SKM-1 (cell line): ENCODE measurements around the gene DPY30.
A peak's percentile ranks its signal among the peaks of the same experiment; 100 is the strongest.
"Not testable (repeated sequence)": the region's sequence is repeated elsewhere in the genome, so short reads cannot be mapped to it uniquely, and the experiment has no call there.

Experiments
- DNase-seq: peaks from one replicate; lab custom pipeline; 2025; ENCODE audit not compliant: unreplicated experiment; lab: John Stamatoyannopoulos, UW

Gene DPY30

DNA sequence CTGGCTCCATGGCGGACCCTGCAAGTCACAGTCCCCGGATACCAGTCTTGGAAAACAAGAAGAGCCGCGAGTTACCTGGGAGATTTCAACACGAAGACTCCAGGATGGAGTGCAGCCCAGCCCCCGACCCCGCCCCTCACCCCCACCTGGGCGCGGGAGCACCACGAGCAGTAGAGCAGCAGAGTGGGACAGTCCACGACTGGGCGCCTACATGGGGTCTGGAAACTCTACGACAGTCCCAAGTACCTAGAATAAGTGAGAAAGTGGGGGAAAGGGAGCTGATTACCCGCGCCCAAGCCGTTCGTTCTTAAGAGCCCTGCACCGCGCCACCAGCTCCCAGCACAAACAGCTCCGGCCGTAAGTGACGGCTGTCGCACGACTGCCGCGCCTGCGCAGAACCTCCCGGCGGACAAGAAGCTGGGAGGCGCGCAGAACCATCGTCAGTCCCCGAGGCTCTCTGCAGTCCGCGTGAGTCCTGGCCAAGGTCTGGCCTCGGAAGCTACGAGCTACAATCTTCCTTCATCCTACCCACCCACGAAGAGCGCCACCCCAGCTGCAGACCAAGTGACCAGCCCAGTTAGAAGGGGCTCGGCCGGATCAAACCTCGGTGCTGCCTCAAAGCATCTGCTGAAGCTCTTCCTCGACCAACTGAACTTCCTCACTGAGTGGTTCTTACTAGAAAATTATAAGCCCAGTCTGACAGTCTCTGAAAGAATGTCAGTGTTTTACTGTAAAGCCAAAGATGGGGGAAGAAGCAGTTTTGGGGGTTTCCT is at the start of gene DPY30:
TSS of gene DPY30 (minus strand) at position 359 of the 773 bp plus-strand sequence. CDS start at position 10, 349 bp downstream.
- DNase-seq, result peak; percentile 84

DNA sequence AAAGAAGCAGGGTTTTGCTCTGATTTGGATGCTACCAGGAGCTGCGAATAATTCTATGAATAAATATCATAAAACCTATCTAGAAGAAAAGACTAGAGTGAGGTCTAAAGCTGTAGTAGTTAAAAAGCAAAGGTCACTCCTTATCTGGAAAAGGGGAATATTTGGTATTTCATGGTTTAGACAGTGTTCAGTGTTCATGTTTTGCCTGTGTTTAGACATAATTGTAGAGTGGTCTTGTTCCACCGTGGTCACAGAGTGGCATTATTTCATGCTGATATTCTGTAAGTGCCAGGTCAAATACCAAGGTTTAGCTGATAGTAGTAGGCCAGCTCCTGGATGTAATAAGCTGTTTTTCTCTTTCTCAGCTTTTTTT is 34.5 kb upstream of the DPY30 start:
- DNase-seq, result no peak

GRCh38 chr2:32067549-32067948 is 27.9 kb upstream of the DPY30 start:
- DNase-seq, result no peak

DNA sequence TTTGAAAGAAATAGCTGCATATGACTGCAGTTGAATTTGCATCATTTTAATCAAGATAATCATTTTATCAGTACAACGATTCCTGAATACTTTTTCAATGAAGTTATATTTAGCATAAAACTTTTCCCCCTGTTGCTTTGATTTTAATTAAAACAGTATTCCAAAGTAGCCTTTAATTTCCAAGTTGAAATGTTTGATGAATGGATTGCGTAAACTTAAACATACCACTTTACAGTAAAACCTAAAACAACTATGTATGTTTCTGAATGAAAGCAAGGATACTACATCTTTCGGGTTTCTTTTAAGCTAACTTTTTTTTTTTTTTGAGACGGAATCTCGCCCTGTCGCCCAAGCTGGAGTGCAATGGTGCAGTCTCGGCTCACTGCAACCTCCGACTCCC is 25.1 kb upstream of the DPY30 start:
- DNase-seq, result no peak

DNA sequence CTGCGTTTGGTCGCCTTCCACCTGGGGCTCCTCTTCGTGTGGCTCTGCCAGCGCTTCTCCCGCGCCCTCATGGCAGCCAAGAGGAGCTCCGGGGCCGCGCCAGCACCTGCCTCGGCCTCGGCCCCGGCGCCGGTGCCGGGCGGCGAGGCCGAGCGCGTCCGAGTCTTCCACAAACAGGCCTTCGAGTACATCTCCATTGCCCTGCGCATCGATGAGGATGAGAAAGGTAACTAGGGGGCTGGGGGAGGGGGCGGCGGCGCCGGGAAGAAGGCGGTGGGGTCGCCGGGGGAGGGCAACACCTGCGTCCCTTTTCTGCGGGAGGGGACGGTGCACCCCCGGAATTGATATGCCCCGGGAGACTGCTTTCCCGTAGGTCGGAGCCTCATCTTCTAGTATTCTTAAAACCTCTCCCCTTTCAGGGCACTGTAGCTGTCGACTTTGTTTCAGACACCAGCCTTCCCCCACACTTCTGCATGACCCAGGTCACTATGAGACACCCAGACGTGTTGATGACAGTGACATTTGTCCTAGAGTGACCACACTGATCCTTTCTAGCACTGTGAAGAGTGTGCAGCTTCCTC is 24.5 kb upstream of the DPY30 start:
- no peak for DNase-seq

DNA sequence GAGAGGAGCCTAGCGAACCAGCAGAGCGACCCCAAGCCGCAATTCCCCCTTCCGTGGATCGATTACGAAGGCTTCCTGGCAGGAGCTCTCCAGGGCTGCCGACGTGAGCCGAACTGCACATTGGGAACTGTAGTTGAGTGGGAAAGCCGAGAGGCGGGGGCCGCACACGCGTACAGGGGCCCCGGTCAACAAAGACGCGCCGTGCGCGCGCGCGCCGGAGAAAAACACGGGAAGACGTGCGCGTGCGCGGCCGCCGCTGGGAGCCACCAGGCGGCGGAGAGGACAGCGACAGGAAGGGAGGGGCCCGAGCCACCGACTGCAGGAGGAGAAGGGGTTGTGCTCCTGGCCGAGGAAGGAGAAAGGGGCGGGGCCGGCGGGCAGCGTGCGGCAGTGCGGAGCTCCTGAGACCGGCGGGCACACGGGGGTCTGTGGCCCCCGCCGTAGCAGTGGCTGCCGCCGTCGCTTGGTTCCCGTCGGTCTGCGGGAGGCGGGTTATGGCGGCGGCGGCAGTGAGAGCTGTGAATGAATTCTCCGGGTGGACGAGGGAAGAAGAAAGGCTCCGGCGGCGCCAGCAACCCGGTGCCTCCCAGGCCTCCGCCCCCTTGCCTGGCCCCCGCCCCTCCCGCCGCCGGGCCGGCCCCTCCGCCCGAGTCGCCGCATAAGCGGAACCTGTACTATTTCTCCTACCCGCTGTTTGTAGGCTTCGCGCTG is 23.9 kb upstream of the DPY30 start, which contains the start of gene SPAST:
TSS of gene SPAST (plus strand) at position 247 of the 711 bp plus-strand sequence. CDS start at position 523, 276 bp downstream.
- DNase-seq, result peak; percentile 93

GRCh38 chr2:32061973-32062861 is 22.6 kb upstream of the DPY30 start:
- DNase-seq, result no peak

DNA sequence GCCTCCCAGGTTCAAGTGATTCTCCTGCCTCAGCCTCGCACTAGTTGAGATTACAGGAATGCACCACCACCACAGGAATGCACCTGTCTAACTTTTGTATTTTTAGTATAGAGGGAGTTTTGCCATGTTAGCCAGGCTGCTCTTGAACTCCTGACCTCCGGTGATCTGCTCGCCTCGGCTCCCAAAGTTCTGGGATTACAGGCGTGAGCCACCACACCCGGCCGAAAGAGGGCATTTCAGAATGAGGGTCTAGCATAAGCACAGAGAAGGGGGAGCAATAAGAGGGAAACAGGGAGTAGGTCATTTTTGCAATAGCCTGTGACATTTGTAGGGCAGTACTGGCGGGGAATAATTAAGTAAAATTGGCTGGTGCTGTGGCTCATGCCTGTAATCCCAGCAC is 21.8 kb upstream of the DPY30 start:
- no peak for DNase-seq

- no peak for DNase-seq
Observed at GRCh38 chr2:32060266-32060665, 20.7 kb upstream of the DPY30 start.

- no peak for DNase-seq
Observed at GRCh38 chr2:32058130-32058529, 18.5 kb upstream of the DPY30 start.

DNA sequence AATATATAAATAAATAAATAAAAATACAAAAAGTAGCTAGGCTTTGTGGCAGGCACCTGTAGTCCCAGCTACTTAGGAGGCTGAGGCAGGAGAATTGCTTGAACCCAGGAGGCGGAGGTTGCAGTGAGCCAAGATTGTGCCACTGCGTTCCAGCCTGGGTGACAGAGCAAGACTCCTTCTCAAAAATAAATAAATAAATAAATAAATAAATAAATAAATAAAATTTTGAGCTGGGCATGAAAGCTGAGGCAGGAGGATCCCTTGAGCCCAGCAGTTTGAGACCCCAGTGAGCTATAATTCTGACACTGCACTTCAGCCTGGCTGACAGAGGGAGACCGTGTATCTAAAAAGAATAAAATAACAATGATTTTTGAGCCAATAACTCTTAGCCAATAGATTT is 15.0 kb upstream of the DPY30 start:
- DNase-seq, result not testable (repeated sequence)

- no peak for DNase-seq
Observed at GRCh38 chr2:32051836-32052439, 12.3 kb upstream of the DPY30 start.

- DNase-seq, result no peak
Observed at GRCh38 chr2:32043561-32043960, 4.0 kb upstream of the DPY30 start.

GRCh38 chr2:32034198-32034887 is 5.3 kb downstream of the DPY30 start:
- not testable (repeated sequence) for DNase-seq

DNA sequence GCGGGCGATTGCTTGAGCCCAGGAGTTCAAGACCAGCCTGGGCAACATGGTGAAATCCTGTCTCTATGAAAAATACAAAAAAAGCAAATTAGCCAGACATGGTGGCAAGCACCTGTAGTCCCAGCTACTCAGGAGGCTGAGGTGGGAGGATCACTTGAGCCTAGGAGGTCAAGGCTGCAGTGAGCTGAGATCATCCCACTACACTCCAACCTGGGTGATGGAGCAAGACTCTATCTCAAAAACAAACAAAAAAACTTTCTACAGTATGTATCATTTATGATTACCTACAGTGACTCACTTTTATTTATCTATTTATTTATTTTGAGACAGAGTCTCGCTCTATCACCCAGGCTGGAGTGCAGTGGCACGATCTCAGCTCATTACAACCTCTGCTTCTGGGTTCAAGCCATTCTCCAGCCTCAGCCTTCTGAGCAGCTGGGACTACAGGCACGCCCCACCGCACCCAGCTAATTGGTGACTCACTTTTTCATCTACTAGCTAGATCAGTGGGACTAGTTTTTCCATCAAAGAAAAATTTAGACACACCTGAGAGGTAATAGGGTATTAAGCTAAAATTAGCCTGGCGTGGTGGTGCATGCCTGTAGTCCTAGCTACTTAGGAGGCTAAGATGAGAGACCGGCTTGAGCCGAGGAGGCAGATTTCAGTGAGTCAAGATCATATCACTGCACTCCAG is 20.7 kb downstream of the DPY30 start:
- DNase-seq, result not testable (repeated sequence)

DNA sequence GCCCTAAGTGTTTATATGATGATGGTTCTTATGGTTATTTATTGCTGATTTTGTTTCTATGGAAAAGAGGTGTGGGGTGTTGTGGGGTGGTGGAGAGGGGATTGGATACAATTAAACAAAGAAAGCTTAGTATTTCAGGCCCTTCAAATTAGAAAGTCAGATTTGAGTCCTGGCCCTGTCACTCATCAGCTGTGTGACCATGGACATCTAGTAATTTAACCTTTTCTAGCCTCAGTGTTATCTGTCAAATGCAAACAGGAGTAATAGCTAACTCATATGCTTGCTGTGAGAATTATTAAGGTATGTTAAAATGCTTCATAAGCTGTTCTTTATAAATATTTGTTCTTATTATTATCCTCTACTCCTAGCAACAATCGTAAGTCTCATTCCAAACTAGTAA is 26.7 kb downstream of the DPY30 start:
- no peak for DNase-seq

DNA sequence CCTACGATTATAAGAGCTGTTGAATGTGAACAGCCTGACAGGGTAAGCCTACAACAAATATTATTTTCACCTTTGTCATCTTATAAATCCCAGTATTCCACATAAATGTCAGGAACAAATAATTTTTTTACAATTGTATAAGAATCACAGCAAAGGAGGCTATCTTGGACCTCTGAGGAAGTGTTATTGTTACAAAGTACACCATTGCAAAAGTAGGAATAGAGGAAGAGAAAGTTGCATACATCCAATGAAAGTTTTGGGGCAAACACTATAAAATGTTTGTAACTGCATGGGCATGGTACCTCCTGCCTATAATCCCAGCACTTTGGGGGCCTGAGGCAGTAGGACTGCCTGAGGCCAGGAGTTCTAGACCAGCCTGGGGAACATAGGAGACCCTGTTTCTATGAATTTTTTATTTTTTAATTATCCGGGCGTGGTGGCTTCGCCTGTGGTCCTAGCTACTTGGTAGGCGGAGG is 28.1 kb downstream of the DPY30 start:
- no peak for DNase-seq

GRCh38 chr2:32010670-32011484 is 28.7 kb downstream of the DPY30 start, which contains the start of gene MEMO1:
TSS of gene MEMO1 (minus strand) at chr2:32011008. CDS start at chr2:32010247, 761 bp downstream.
- peak; percentile 94 for DNase-seq
